ENCODE data around the gene ANXA7. TPM values are rescaled to one million over a fixed set of nuclear protein-coding genes. Genes with fewer than 3 reads are reported as not detected.

The ANXA7 gene
- total RNA-seq, 1 experiment from 2014 or later = 67.8 TPM

DNA sequence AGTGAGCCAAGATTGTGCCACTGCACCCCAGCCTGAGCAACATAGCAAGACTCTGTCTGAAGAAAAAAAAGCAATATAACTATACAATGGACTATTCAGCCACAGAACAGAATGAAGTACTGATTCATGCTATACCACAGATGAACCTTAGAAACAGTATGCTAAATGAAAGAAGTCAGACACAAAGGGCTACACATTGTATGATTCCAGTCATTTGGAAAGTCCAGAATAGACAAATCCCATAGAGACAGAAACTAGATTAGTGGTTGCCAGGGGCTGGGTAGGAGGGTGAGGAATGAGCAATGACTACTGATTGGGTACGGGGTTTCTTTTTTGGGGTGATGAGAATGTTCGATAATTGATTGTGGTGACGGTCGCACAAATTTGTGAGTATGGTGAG is 45.6 kb downstream of the ANXA7 start (continued):
- TF ChIP-seq, protein P1, sequence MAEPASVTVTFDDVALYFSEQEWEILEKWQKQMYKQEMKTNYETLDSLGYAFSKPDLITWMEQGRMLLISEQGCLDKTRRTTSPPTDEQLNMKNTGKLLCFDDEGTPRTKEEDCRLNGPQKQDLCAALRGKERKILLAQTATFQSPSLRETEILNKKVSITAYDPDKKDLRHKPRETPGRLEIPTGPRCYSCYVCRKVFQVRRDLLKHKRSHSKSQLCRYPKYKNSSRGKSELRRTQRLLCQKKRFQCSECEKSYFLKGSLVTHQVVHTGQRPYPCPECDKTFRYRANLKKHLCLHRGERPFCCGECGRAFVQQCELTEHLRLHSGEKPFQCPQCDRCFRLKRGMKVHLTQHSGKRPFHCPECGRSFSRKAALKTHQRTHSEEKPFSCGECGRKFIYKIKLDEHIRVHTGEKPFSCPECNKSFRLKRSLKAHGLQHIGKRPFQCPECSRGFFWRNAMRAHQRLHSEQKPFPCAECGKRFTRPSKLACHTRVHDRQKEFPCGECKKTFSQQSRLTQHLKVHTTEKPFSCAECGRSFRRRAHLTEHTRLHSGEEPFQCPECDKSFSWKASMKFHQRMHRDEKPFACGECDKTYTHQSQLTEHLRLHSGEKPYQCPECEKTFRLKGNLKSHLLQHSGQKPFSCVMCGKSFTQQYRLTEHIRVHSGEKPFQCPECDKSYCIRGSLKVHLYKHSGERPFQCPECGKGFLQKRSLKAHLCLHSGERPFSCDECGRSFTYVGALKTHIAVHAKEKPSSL (CRISPR knock-in tag; conservative IDR thresholded peaks at IDR 0.05) = no peak
- TF ChIP-seq ETV6 (CRISPR knock-in tag; IDR thresholded peaks at IDR 0.05) (no peak), SMAD4 (CRISPR knock-in tag; IDR thresholded peaks at IDR 0.05) (no peak), ZNF671 (CRISPR knock-in tag; IDR thresholded peaks at IDR 0.05) (no peak), IRF2 (CRISPR knock-in tag; IDR thresholded peaks at IDR 0.05; ENCODE audit: borderline replicate concordance, low read depth) (no peak)
- TF ChIP-seq, protein P2, sequence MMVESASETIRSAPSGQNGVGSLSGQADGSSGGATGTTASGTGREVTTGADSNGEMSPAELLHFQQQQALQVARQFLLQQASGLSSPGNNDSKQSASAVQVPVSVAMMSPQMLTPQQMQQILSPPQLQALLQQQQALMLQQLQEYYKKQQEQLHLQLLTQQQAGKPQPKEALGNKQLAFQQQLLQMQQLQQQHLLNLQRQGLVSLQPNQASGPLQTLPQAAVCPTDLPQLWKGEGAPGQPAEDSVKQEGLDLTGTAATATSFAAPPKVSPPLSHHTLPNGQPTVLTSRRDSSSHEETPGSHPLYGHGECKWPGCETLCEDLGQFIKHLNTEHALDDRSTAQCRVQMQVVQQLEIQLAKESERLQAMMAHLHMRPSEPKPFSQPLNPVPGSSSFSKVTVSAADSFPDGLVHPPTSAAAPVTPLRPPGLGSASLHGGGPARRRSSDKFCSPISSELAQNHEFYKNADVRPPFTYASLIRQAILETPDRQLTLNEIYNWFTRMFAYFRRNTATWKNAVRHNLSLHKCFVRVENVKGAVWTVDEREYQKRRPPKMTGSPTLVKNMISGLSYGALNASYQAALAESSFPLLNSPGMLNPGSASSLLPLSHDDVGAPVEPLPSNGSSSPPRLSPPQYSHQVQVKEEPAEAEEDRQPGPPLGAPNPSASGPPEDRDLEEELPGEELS (CRISPR knock-in tag; IDR thresholded peaks at IDR 0.05) = no peak
- TF ChIP-seq, protein P3, sequence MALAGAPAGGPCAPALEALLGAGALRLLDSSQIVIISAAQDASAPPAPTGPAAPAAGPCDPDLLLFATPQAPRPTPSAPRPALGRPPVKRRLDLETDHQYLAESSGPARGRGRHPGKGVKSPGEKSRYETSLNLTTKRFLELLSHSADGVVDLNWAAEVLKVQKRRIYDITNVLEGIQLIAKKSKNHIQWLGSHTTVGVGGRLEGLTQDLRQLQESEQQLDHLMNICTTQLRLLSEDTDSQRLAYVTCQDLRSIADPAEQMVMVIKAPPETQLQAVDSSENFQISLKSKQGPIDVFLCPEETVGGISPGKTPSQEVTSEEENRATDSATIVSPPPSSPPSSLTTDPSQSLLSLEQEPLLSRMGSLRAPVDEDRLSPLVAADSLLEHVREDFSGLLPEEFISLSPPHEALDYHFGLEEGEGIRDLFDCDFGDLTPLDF (CRISPR knock-in tag; IDR thresholded peaks at IDR 0.05) = no peak

DNA sequence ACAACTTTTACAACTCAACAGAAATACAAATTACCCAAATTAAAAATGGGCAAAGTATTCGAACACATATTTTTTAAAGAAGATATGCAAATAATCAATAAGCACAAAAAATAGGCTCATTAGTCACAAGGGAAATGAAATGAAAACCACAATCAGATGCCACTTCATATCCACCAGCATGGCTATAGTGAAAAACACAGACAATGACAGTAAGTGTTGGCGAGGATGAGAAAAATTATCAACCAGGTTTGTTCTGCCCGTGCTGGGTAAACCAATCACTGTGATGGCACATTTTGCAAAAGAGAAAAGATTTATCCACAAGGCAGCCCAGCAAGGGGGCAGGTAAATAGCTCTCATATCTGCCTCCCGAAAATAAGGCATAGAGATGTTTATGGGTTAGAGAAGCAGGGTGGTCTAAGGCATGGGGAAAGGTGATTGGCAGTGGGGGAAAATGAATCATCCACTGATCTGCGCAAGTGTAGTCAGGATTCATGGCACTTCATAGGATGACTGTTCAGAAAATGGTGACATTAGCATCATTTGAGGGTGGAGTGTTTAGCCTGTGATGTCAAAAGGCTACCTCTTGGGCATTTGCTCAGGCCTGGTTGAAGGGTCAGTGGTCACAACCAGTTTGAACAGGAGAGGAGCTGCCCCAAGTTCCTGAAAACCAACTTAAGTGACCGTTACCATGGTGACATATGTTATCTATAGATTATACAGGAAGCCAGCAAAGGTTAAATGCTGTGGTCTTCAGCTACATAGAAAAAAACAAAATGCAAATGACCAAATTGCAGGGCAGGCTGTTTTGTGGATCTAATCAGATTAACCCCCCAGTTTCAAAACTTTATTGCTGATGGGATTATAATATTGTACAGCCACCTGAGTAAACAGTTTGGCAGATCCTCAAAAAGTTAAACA is 47.2 kb downstream of the ANXA7 start:
- no peak overlapping the region for H3K4me3 Mint-ChIP-seq
- TF ChIP-seq MYBL2 (CRISPR knock-in tag; IDR thresholded peaks at IDR 0.05) (no peak), RELA (CRISPR knock-in tag; IDR thresholded peaks at IDR 0.05; ENCODE audit: borderline replicate concordance) (no peak), ELF4 (CRISPR knock-in tag; IDR thresholded peaks at IDR 0.05; ENCODE audit: low read depth) (no peak), SMAD4 (CRISPR knock-in tag; IDR thresholded peaks at IDR 0.05) (no peak), CREM (CRISPR knock-in tag; IDR thresholded peaks at IDR 0.05) (no peak), ESRRA (CRISPR knock-in tag; IDR thresholded peaks at IDR 0.05; ENCODE audit: borderline replicate concordance) (no peak), JUN (CRISPR knock-in tag; IDR thresholded peaks at IDR 0.05) (no peak), NR2C2 (CRISPR knock-in tag; IDR thresholded peaks at IDR 0.05) (no peak)
- TF ChIP-seq, protein P4, sequence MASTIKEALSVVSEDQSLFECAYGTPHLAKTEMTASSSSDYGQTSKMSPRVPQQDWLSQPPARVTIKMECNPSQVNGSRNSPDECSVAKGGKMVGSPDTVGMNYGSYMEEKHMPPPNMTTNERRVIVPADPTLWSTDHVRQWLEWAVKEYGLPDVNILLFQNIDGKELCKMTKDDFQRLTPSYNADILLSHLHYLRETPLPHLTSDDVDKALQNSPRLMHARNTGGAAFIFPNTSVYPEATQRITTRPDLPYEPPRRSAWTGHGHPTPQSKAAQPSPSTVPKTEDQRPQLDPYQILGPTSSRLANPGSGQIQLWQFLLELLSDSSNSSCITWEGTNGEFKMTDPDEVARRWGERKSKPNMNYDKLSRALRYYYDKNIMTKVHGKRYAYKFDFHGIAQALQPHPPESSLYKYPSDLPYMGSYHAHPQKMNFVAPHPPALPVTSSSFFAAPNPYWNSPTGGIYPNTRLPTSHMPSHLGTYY (CRISPR knock-in tag; IDR thresholded peaks at IDR 0.05) = no peak
- TF ChIP-seq, protein P5, sequence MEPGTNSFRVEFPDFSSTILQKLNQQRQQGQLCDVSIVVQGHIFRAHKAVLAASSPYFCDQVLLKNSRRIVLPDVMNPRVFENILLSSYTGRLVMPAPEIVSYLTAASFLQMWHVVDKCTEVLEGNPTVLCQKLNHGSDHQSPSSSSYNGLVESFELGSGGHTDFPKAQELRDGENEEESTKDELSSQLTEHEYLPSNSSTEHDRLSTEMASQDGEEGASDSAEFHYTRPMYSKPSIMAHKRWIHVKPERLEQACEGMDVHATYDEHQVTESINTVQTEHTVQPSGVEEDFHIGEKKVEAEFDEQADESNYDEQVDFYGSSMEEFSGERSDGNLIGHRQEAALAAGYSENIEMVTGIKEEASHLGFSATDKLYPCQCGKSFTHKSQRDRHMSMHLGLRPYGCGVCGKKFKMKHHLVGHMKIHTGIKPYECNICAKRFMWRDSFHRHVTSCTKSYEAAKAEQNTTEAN (CRISPR knock-in tag; IDR thresholded peaks at IDR 0.05) = no peak
- TF ChIP-seq, protein P6, sequence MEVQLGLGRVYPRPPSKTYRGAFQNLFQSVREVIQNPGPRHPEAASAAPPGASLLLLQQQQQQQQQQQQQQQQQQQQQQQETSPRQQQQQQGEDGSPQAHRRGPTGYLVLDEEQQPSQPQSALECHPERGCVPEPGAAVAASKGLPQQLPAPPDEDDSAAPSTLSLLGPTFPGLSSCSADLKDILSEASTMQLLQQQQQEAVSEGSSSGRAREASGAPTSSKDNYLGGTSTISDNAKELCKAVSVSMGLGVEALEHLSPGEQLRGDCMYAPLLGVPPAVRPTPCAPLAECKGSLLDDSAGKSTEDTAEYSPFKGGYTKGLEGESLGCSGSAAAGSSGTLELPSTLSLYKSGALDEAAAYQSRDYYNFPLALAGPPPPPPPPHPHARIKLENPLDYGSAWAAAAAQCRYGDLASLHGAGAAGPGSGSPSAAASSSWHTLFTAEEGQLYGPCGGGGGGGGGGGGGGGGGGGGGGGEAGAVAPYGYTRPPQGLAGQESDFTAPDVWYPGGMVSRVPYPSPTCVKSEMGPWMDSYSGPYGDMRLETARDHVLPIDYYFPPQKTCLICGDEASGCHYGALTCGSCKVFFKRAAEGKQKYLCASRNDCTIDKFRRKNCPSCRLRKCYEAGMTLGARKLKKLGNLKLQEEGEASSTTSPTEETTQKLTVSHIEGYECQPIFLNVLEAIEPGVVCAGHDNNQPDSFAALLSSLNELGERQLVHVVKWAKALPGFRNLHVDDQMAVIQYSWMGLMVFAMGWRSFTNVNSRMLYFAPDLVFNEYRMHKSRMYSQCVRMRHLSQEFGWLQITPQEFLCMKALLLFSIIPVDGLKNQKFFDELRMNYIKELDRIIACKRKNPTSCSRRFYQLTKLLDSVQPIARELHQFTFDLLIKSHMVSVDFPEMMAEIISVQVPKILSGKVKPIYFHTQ (CRISPR knock-in tag; IDR thresholded peaks at IDR 0.05) = no peak
- TF ChIP-seq, protein P1 (CRISPR knock-in tag; conservative IDR thresholded peaks at IDR 0.05) = no peak
- peaks cover 16% of the 10 kb centered on the region for H3K9me3 Mint-ChIP-seq
- no peak for ATAC-seq
- peaks cover 8% of the 10 kb centered on the region for H3K36me3 Mint-ChIP-seq
- H3K4me1 Mint-ChIP-seq = no peaks in the 10 kb centered on the region
- H3K27me3 Mint-ChIP-seq (ENCODE audit: low read depth) = no peaks in the 10 kb centered on the region
- no peak for DNase-seq (ENCODE audit: low spot score)
- POLR2A ChIA-PET = no interaction called here
- H3K27ac Mint-ChIP-seq = no peak overlapping the region
- CTCF ChIA-PET = no interaction called here

All from WTC11 (cell line).